SK-N-SH (cell line): ENCODE results near the gene SERF2. TPM values are rescaled to one million over a fixed set of nuclear protein-coding genes. Genes with fewer than 3 reads are reported as not detected.

Experiments used
- CTCF ChIA-PET: fragments of 300-600, 350-600 bp; formaldehyde crosslinking; extraction: SDS; loops from one replicate; lab custom pipeline; 2021; lab: Yijun Ruan, JAX
- POLR2A ChIA-PET: fragments of 350-600 bp; sonication (Branson Sonifier 250); formaldehyde crosslinking; extraction: SDS; loops from one replicate; lab custom pipeline; 2020; ENCODE audit warnings: antibody characterized with exemption, inconsistent platforms; lab: Yijun Ruan, JAX
- DNase-seq: peaks from one replicate; pipeline ENCODE4 v3.0.0; 2012
- H2AFZ ChIP-seq: fragments of 200-600 bp; sonication (generic); 2 replicates; pipeline ENCODE4 v1.8.1; 2016; ENCODE audit warnings: antibody characterized with exemption, mild to moderate bottlenecking, low read depth
- H3F3A ChIP-seq: fragments of 200-600 bp; sonication (generic); replicated peaks from 2 replicates; pipeline ENCODE3; 2016; ENCODE audit warnings: antibody characterized with exemption, mild to moderate bottlenecking; ENCODE audit not compliant: insufficient read depth
- H3K27ac ChIP-seq, 2 experiments: fragments of 200-500 bp in 1 of 2; fragments of 200-600 bp in 1 of 2; sonication (Bioruptor generic) in 1 of 2; sonication (generic), shearing (Covaris generic) in 1 of 2; 2 replicates each; pipeline versions ENCODE4 v1.5.1 to v1.6.1; 2014 to 2016; ENCODE audit warnings: low read depth in 2 of 2, inconsistent platforms in 1 of 2, low read length in 1 of 2, mild to moderate bottlenecking in 1 of 2, mixed read lengths in 1 of 2
- H3K27me3 ChIP-seq: fragments of 200-600 bp; sonication (generic), shearing (Covaris generic); 2 replicates; pipeline ENCODE4 v1.6.1; 2016; ENCODE audit warnings: mixed run types; ENCODE audit not compliant: insufficient read depth
- H3K36me3 ChIP-seq, 2 experiments: fragments of 200-500 bp in 1 of 2; fragments of 200-600 bp in 1 of 2; sonication (Bioruptor generic) in 1 of 2; sonication (generic) in 1 of 2; replicated peaks in 1 of 2; 2 replicates each; pipeline versions ENCODE3 to v1.5.1; 2014 to 2016; ENCODE audit warnings: low read length in 1 of 2, mild to moderate bottlenecking in 1 of 2; ENCODE audit not compliant: insufficient read depth in 2 of 2, control insufficient read depth in 1 of 2
- H3K4me1 ChIP-seq, 2 experiments: fragments of 200-500 bp in 1 of 2; fragments of 200-600 bp in 1 of 2; sonication (Bioruptor generic) in 1 of 2; sonication (generic), shearing (Covaris generic) in 1 of 2; 2 replicates each; pipeline versions ENCODE4 v1.5.1 to v1.6.1; 2014 to 2016; ENCODE audit warnings: low read depth in 1 of 2, low read length in 1 of 2, mixed run types in 1 of 2; ENCODE audit not compliant: insufficient read depth in 2 of 2, control insufficient read depth in 1 of 2
- H3K4me2 ChIP-seq: fragments of 200-600 bp; sonication (generic), shearing (Covaris generic); 2 replicates; pipeline ENCODE4 v1.6.1; 2017; ENCODE audit warnings: mixed run types
- H3K4me3 ChIP-seq, 2 experiments: fragments of 200-500 bp in 1 of 2; fragments of 200-600 bp in 1 of 2; sonication (Bioruptor generic) in 1 of 2; sonication (generic), shearing (Covaris generic) in 1 of 2; 2 replicates each; pipeline versions ENCODE4 v1.5.1 to v1.8.1; 2014 to 2016; ENCODE audit warnings: low read depth in 2 of 2, inconsistent platforms in 1 of 2, low read length in 1 of 2, mild to moderate bottlenecking in 1 of 2, mixed read lengths in 1 of 2, moderate library complexity in 1 of 2
- H3K79me2 ChIP-seq: fragments of 200-600 bp; sonication (generic); 2 replicates; pipeline ENCODE4 v1.8.1; 2017; ENCODE audit warnings: mild to moderate bottlenecking; ENCODE audit not compliant: insufficient read depth
- H3K9ac ChIP-seq: fragments of 200-600 bp; sonication (generic); 2 replicates; pipeline ENCODE4 v1.6.1; 2017; ENCODE audit warnings: mixed run types
- H3K9me2 ChIP-seq: fragments of 200-600 bp; sonication (generic); 2 replicates; pipeline ENCODE4 v1.6.1; 2017; ENCODE audit warnings: mixed run types
- H3K9me3 ChIP-seq: fragments of 200-600 bp; sonication (generic); 2 replicates; pipeline ENCODE4 v1.6.1; 2017; ENCODE audit warnings: mixed run types, mild to moderate bottlenecking, moderate library complexity
- H4K20me1 ChIP-seq: fragments of 200-600 bp; sonication (generic); 2 replicates; pipeline ENCODE4 v1.6.1; 2017; ENCODE audit warnings: mild to moderate bottlenecking, mixed run types; ENCODE audit not compliant: insufficient read depth
- ELF1 ChIP-seq: IDR thresholded peaks from 2 replicates; pipeline ENCODE4 v1.4.0; 2012
- EZH2phosphoT487 ChIP-seq: fragments of 200-600 bp; sonication (generic); IDR thresholded peaks from 2 replicates; pipeline ENCODE4 v1.6.1; 2017; ENCODE audit warnings: low read depth, mixed run types, mild to moderate bottlenecking, antibody characterized with exemption, moderate library complexity, borderline replicate concordance
- FOSL2 ChIP-seq: IDR thresholded peaks from 2 replicates; pipeline ENCODE4 v1.4.0; 2012; ENCODE audit warnings: low read depth, mild to moderate bottlenecking, moderate library complexity, borderline replicate concordance
- FOXM1 ChIP-seq: IDR thresholded peaks from 2 replicates; pipeline ENCODE4 v1.4.0; 2012; ENCODE audit warnings: low read depth, mild to moderate bottlenecking
- GABPA ChIP-seq: IDR thresholded peaks from 2 replicates; pipeline ENCODE4 v1.4.0; 2012; ENCODE audit warnings: low read depth, mild to moderate bottlenecking
- JUND ChIP-seq: IDR thresholded peaks from 2 replicates; pipeline ENCODE4 v1.4.0; 2012
- MEF2A ChIP-seq: IDR thresholded peaks from 2 replicates; pipeline ENCODE4 v1.4.0; 2012; ENCODE audit warnings: low read depth, borderline replicate concordance
- PBX3 ChIP-seq: IDR thresholded peaks from 2 replicates; pipeline ENCODE4; 2012
- POLR2AphosphoS5 ChIP-seq: IDR thresholded peaks from 2 replicates; pipeline ENCODE4 v1.6.1; 2012; ENCODE audit warnings: low read depth, low read length
- RAD21 ChIP-seq: IDR thresholded peaks from 2 replicates; pipeline ENCODE4 v1.6.1; 2012; ENCODE audit warnings: mild to moderate bottlenecking, low read length
- RCOR1 ChIP-seq: fragments of 150-350 bp; IDR thresholded peaks from 2 replicates; pipeline ENCODE4 v1.6.1; 2017; ENCODE audit warnings: antibody characterized with exemption, low read length
- RFX5 ChIP-seq: IDR thresholded peaks from 2 replicates; pipeline ENCODE4 v1.6.1; 2012; ENCODE audit warnings: mild to moderate bottlenecking, improper control_type of control experiment, low read length
- RXRA ChIP-seq: IDR thresholded peaks from 2 replicates; pipeline ENCODE4 v1.4.0; 2012; ENCODE audit warnings: low read depth, mild to moderate bottlenecking, borderline replicate concordance
- SMC3 ChIP-seq: IDR thresholded peaks from 2 replicates; pipeline ENCODE4 v1.6.1; 2012; ENCODE audit warnings: low read depth, low read length, improper control_type of control experiment
- TAF1 ChIP-seq: IDR thresholded peaks from 2 replicates; pipeline ENCODE4 v1.6.1; 2012; ENCODE audit warnings: low read depth, mild to moderate bottlenecking, low read length, moderate library complexity, borderline replicate concordance
- TCF12 ChIP-seq: IDR thresholded peaks from 2 replicates; pipeline ENCODE4 v1.4.0; 2012
- TEAD4 ChIP-seq: IDR thresholded peaks from 2 replicates; pipeline ENCODE4 v1.4.0; 2012; ENCODE audit warnings: mild to moderate bottlenecking, borderline replicate concordance; ENCODE audit not compliant: insufficient read depth
- WGBS: methylation state at CpG from one replicate; pipeline ENCODE4 v1.1.6; 2017; ENCODE audit warnings: low lambda C conversion rate; 5-methylcytosine and 5-hydroxymethylcytosine counted together
- polyA plus RNA-seq, 3 experiments: library from polyadenylated mRNA; depleted of rRNA; stranded (reverse); fragments of >200 nt; gene quantifications; 2 replicates each; pipeline ENCODE4 v1.2.3, GENCODE V29; 2012
- TF ChIP-seq, protein P1 (sequence below): fragments of 150-350 bp; IDR thresholded peaks from 2 replicates; pipeline ENCODE4 v1.6.1; 2017; ENCODE audit warnings: antibody characterized with exemption, low read length, low read depth, borderline replicate concordance

Gene SERF2
- polyA plus RNA-seq, 1 of the 3 experiments (the other 2 are of a cell fraction), result 1,369 TPM

- TF ChIP-seq RCOR1, result no peak
- TF ChIP-seq POLR2AphosphoS5, result no peak
- TF ChIP-seq TCF12, result no peak
- TF ChIP-seq JUND, result no peak
- no peak for TF ChIP-seq EZH2phosphoT487
- no peak for TF ChIP-seq GABPA
- no peak for TF ChIP-seq RAD21
Observed at GRCh38 chr15:43751885-43752284, 40.2 kb upstream of the SERF2 start (continued).

- DNase-seq, result no peak
- H4K20me1 ChIP-seq, result no peaks in the 10 kb centered on the region; the same call in 1 of the 2 replicates
- H3K9me2 ChIP-seq, result no peaks in the 10 kb centered on the region
- POLR2A ChIA-PET, result no interaction called here
- H3K36me3 ChIP-seq, result peaks cover 49 to 80% of the 10 kb centered on the region in 2 experiments
- TF ChIP-seq RFX5 (no peak), SMC3 (no peak), TAF1 (no peak), TEAD4 (no peak), TCF12 (no peak), FOSL2 (peak; percentile 14; the same call in 1 of the 2 replicates), EZH2phosphoT487 (no peak), FOXM1 (no peak), MEF2A (no peak), RXRA (no peak), RAD21 (no peak), PBX3 (peak; percentile 20; the same call in 1 of the 2 replicates), JUND (0 out of 2 replicates have a peak, but pooled peaks have one; percentile 3), ELF1 (no peak)
- TF ChIP-seq, protein P1, sequence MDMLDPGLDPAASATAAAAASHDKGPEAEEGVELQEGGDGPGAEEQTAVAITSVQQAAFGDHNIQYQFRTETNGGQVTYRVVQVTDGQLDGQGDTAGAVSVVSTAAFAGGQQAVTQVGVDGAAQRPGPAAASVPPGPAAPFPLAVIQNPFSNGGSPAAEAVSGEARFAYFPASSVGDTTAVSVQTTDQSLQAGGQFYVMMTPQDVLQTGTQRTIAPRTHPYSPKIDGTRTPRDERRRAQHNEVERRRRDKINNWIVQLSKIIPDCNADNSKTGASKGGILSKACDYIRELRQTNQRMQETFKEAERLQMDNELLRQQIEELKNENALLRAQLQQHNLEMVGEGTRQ, result no peak
- H3F3A ChIP-seq, result peaks cover 17% of the 10 kb centered on the region
- H3K27me3 ChIP-seq, result no peaks in the 10 kb centered on the region
- no peaks in the 10 kb centered on the region for H3K4me1 ChIP-seq
- no peaks in the 10 kb centered on the region for H3K9me3 ChIP-seq
- no peak overlapping the region for H3K4me2 ChIP-seq
- 59% methylated on average over 6 of the region's 6 CpGs for WGBS
- no peak overlapping the region for H2AFZ ChIP-seq
- H3K27ac ChIP-seq, result peak overlapping the region; percentile 11 to 72; a peak in 3 of 4 replicates
- H3K79me2 ChIP-seq, result peaks cover 19% of the 10 kb centered on the region
- H3K9ac ChIP-seq, result no peak overlapping the region
- CTCF ChIA-PET, result no interaction called here
- H3K4me3 ChIP-seq, result no peak overlapping the region
Observed at GRCh38 chr15:43762824-43763223, 29.3 kb upstream of the SERF2 start.
